ENCODE data around the gene SEC31A.

Gene SEC31A

DNA sequence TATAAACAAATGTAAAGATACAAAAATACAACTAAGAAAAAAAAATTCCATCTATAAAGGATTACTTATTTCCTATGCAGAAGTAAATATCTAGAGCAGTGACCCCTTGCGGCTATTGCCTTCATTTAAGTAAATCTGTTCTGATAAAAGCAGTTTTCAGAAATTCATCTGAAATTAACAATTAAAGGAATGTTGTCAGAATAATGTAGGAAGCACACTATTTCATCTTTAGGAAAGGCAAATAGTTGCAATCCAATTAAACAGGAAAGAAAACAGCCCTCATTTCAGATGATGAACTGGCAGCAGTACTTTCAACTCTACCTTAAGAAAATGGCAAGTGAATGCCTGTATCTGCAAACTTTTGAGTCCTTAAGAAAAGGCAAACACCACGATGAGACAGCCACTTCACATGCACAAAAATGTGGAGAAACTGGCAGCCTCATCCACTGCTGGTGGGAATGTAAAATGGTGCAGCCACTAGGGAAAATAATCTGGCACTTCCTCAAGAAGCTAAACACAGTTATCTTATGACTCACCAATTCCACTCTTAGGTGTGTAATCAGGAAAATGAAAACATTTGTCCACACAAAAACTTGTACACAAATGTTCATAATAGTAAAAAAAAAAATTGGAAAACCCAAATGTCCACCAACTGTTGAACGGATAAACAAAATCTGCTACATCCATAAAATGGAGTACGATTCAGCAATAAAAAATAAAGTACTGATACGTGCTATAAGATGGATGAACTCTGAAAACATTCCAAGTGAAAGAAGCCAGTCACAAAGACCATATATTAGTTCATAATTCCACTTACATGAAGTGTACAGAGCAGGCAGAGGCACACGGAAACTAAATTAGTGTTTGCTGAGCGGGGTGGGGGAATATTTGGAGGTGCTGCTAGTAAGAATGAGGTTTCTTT lies 7.6 kb upstream of the SEC31A start:
- Histone ChIP-seq H3K4me2 (peak overlapping the region; percentile 93), H3K36me3 (peaks cover 38% of the 10 kb centered on the region), H3K27me3 (no peaks in the 10 kb centered on the region), H3K9ac (peak overlapping the region; percentile 93), H4K20me1 (peaks cover 41% of the 10 kb centered on the region), H3K27ac (peak overlapping the region; percentile 93), H3K9me3 (no peaks in the 10 kb centered on the region), H3K4me1 (peaks cover 39% of the 10 kb centered on the region), H3K4me3 (peak overlapping the region; percentile 74)
- TF ChIP-seq Cebpa-rat (IDR thresholded peaks at IDR 0.05): no peak

DNA sequence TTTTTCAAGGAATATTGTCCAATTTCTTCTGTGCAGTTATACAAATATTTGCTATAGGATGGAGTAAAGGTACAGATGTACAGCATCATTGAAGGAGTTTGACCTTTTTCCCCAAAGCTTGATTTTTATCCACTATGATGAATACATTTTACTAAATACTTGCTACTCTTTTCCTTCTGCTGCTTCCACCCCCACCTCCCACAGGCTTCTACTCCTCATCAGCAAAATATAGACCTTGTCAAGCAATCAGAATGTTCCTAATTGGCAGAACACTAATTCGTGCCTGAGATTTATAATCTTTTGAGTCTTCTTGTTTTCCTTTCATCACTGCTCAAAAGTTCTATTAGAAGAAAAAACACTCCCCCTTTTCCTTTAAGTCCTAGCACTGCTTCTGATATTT lies 5.8 kb upstream of the SEC31A start:
- H3K4me3 ChIP-seq: no peak overlapping the region
- peaks cover 47% of the 10 kb centered on the region for H4K20me1 ChIP-seq
- H3K36me3 ChIP-seq: peaks cover 43% of the 10 kb centered on the region
- H3K27ac ChIP-seq: no peak overlapping the region
- H3K9ac ChIP-seq: no peak overlapping the region
- TF ChIP-seq Cebpa-rat (IDR thresholded peaks at IDR 0.05): no peak
- H3K4me1 ChIP-seq: peaks cover 45% of the 10 kb centered on the region
- H3K27me3 ChIP-seq: no peaks in the 10 kb centered on the region
- no peaks in the 10 kb centered on the region for H3K9me3 ChIP-seq
- H3K4me2 ChIP-seq: peak overlapping the region; percentile 93

DNA sequence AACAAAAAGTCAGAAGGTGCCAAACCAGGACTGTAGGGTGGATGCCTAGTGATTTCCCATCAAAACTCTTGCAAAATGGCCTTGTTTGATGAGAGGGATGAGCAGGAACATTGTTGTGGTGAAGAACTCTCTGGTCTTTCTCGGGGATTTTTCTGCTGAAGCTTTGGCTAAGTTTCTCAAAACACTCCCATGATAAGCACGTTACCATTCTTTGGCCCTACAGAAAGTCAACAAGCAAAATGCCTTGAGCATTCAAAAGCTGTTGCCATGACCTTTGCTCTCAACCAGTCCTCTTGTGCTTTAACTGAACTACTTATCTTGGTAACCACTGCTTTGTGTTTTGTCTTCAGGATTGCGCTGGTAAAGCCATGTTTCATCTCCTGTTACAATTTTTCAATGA lies 3.0 kb upstream of the SEC31A start:
- Histone ChIP-seq H3K27me3 (no peaks in the 10 kb centered on the region), H3K9me3 (no peaks in the 10 kb centered on the region), H3K36me3 (peaks cover 43% of the 10 kb centered on the region), H3K4me3 (no peak overlapping the region), H3K4me2 (no peak overlapping the region), H3K4me1 (peaks cover 49% of the 10 kb centered on the region), H4K20me1 (peaks cover 51% of the 10 kb centered on the region), H3K9ac (no peak overlapping the region), H3K27ac (no peak overlapping the region)
- no peak for TF ChIP-seq Cebpa-rat (IDR thresholded peaks at IDR 0.05)

DNA sequence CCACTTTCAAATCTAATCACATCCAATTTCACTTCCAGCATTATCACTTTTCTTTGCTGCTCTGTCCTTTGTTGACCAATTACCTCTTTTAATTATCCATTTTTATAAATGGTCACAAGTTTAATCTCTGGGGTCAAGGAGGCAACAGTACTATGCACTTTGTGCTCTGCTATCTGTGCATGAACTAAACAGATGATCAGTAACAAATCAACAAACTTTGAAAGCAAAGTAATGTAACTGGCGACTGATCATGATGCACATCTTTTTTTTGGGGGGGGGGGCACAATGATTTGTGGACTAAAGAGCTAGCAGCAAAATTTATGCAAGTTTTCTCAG lies 1.5 kb upstream of the SEC31A start:
- Histone ChIP-seq H3K9ac (no peak overlapping the region), H3K36me3 (peaks cover 41% of the 10 kb centered on the region), H3K4me1 (peaks cover 43% of the 10 kb centered on the region), H4K20me1 (peaks cover 51% of the 10 kb centered on the region), H3K4me3 (no peak overlapping the region), H3K27me3 (no peaks in the 10 kb centered on the region), H3K9me3 (no peaks in the 10 kb centered on the region), H3K27ac (no peak overlapping the region), H3K4me2 (peak overlapping the region; percentile 88; the same call in 1 of the 2 replicates)
- no peak for TF ChIP-seq Cebpa-rat (IDR thresholded peaks at IDR 0.05)

DNA sequence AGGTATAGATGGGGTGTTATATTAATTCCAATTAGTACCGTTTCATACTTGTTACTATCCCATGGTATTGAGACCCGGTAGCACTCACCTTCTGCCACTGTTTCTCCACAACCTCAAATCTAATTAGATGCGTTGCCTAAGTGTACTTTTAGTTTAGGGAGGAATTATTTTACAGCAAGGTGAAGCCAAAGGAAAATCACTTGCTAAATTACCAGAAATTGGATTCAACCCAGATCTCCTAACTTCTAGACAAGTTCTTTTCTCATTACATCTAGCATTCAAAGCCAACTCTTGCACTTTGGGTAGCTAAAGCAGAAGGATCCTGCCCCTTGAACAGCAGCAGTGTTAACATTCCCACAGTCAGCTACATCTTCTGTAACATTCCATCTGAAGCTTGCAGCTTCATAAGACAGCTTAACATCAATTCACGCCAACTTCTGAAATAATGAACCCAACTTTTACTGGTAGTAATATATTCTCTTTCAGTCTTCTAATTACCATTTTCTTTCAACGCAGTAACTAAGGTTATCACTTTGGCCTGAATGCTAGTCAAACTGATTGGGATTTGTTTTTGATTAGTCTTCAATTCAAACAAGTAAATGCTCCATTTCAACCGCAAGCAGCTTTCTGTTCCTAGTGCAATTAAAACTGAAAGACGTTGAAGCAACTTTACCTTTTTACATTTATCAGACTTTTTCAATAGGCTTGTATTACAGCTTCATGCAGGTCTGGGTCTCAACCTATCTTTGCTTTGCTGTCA lies 934 bp upstream of the SEC31A start:
- Histone ChIP-seq H3K4me3 (peak overlapping the region; percentile 84), H3K36me3 (peaks cover 36% of the 10 kb centered on the region), H3K4me2 (peak overlapping the region; percentile 88), H4K20me1 (peaks cover 51% of the 10 kb centered on the region), H3K27me3 (no peaks in the 10 kb centered on the region), H3K4me1 (peaks cover 37% of the 10 kb centered on the region), H3K27ac (peak overlapping the region; percentile 94), H3K9me3 (no peaks in the 10 kb centered on the region), H3K9ac (peak overlapping the region; percentile 95)
- TF ChIP-seq Cebpa-rat (IDR thresholded peaks at IDR 0.05): no peak

DNA sequence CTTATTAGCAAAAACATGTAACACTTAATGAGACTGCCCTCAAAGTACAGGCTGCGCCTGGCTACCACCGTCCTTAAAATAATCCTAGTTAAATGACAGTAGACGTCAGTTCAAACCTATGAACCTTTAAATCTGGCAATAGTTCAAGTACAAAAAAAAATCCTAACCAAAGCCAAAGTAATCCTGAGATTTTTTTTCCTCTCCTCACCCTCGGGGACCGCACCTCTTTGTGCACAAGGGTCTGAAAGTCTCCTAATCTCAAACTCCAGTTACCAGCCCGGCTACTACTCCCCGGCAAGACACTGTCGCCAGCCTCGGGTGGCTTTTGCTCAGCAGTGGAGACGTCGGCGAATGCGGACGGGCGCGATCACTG lies 439 bp downstream of the SEC31A start:
- H3K4me3 ChIP-seq: peak overlapping the region; percentile 84
- peak overlapping the region; percentile 83 for H3K4me2 ChIP-seq
- TF ChIP-seq Cebpa-rat (IDR thresholded peaks at IDR 0.05): no peak
- peaks cover 23% of the 10 kb centered on the region for H3K36me3 ChIP-seq
- peaks cover 54% of the 10 kb centered on the region for H4K20me1 ChIP-seq
- H3K27me3 ChIP-seq: no peaks in the 10 kb centered on the region
- peaks cover 35% of the 10 kb centered on the region for H3K4me1 ChIP-seq
- peak overlapping the region; percentile 94 for H3K27ac ChIP-seq
- no peaks in the 10 kb centered on the region for H3K9me3 ChIP-seq
- H3K9ac ChIP-seq: peak overlapping the region; percentile 95

DNA sequence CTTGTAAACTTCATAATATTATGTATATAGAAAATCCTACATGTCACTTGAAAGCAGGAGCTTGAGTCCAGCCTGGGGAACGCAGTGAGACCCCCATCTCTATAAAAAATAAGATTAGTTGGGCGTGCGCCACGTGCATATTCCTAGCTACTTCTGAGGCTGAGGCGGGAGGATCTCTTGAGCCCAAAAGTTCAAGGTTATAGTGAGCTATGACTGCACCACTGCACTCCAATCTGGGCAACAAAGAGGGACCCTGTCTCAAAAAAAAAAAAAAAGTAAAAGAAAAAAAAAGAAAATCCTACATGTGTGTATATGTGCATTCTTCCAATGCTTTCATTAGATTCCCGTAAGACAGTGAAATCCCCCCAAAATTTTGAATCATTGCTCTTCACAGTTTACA lies 1.7 kb downstream of the SEC31A start:
- TF ChIP-seq Cebpa-rat (IDR thresholded peaks at IDR 0.05): no peak
- peak overlapping the region; percentile 94; the same call in 1 of the 2 replicates for H3K27ac ChIP-seq

DNA sequence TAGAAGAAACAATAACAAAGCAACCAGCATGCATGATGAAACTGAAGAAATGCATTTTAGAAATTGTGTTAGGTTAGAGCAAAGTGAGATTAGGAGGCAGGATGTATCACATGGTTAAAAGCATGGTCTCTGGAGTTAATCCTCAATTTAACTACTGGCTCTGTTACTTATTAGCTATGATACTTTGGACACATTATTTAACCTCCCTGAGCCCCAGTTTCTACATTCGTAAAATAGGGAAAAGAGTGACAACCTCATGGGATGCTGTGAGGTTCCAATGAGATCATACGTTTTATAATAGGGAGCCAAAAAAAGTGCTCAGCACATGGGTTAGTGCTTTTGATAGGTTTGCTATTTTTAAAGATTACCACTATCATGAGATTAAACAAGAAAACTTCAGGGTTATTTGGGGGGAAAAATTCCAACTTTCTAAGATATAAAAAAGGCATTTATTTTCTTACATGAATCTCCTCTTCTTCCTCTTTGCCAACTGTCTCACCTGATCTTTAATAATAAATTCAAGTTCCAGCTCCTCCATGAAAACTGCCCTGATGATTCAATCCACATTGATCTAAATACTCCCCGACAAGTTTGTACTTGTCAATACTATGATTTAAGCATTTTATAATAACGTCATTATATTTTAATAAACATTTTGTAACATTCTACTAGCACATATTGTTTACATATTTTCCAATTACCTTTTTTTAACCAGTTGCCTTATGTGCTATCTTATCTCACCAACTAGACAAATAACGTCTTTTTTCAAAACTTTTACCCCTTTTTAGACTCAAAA lies 4.6 kb downstream of the SEC31A start:
- Histone ChIP-seq H3K4me3 (no peak overlapping the region), H4K20me1 (peaks cover 89% of the 10 kb centered on the region), H3K27ac (no peak overlapping the region), H3K4me1 (peaks cover 16% of the 10 kb centered on the region), H3K4me2 (no peak overlapping the region), H3K9ac (no peak overlapping the region), H3K9me3 (no peaks in the 10 kb centered on the region), H3K27me3 (no peaks in the 10 kb centered on the region), H3K36me3 (peaks cover 21% of the 10 kb centered on the region)
- no peak for TF ChIP-seq Cebpa-rat (IDR thresholded peaks at IDR 0.05)

More for the DNA sequence above, 1.7 kb downstream of the SEC31A start:
- Histone ChIP-seq H3K4me1 (peaks cover 35% of the 10 kb centered on the region), H3K27me3 (no peaks in the 10 kb centered on the region), H3K4me2 (peak overlapping the region; percentile 83), H3K9ac (peak overlapping the region; percentile 95; the same call in 1 of the 2 replicates), H3K36me3 (peaks cover 11% of the 10 kb centered on the region), H3K4me3 (peak overlapping the region; percentile 84), H4K20me1 (peaks cover 66% of the 10 kb centered on the region), H3K9me3 (no peaks in the 10 kb centered on the region)

DNA sequence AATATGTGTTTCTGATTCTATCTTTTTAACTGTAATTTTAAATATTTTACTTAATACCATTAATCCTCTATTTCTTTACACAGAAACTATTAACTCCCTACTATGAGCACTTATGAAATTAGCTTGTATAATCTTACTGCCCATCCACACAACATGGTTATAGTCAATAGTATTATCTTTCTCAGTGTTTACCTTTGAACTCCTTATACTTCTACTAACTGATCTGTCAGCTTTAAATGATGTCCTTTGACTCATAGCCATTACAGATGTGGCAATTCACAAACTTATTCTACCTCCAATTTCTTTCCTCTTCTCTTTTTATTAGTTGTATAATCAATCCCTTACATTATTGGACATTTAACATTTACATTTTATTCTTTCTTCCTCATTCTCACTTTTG lies 5.5 kb downstream of the SEC31A start:
- no peak overlapping the region for H3K27ac ChIP-seq
- H3K4me2 ChIP-seq: no peak overlapping the region
- no peak for TF ChIP-seq Cebpa-rat (IDR thresholded peaks at IDR 0.05)
- no peak overlapping the region for H3K4me3 ChIP-seq
- peaks cover 30% of the 10 kb centered on the region for H3K36me3 ChIP-seq
- no peaks in the 10 kb centered on the region for H3K9me3 ChIP-seq
- peaks cover 98% of the 10 kb centered on the region for H4K20me1 ChIP-seq
- no peaks in the 10 kb centered on the region for H3K27me3 ChIP-seq
- H3K4me1 ChIP-seq: peaks cover 16% of the 10 kb centered on the region
- no peak overlapping the region for H3K9ac ChIP-seq
